SJCRH30 (cell line): ENCODE measurements around the gene IDH2. TPM values are rescaled to one million over a fixed set of nuclear protein-coding genes. Genes with fewer than 3 reads are reported as not detected.
"Not testable (repeated sequence)": the region's sequence is repeated elsewhere in the genome, so short reads cannot be mapped to it uniquely, and the experiment has no call there.

ENCODE experiments used
- DNase-seq, 2 experiments: peaks; one replicate each; pipeline ENCODE4 v3.0.0-alpha.2; 2015 to 2020
- H3K27ac ChIP-seq: fragments of 250-450 bp; sonication (Bioruptor Pico); 2 replicates; pipeline ENCODE4 v1.5.1; 2020; ENCODE audit warnings: mild to moderate bottlenecking, moderate library complexity
- H3K27me3 ChIP-seq: fragments of 250-450 bp; sonication (Bioruptor Pico); 2 replicates; pipeline ENCODE4 v1.5.1; 2020; ENCODE audit warnings: mild to moderate bottlenecking, moderate library complexity
- H3K36me3 ChIP-seq: fragments of 250-450 bp; sonication (Bioruptor Pico); 2 replicates; pipeline ENCODE4 v1.5.1; 2020; ENCODE audit warnings: mild to moderate bottlenecking, moderate library complexity
- H3K4me1 ChIP-seq: fragments of 250-450 bp; sonication (Bioruptor Pico); 2 replicates; pipeline ENCODE4 v1.5.1; 2020; ENCODE audit warnings: mild to moderate bottlenecking, moderate library complexity
- H3K4me3 ChIP-seq: fragments of 250-450 bp; sonication (Bioruptor Pico); 2 replicates; pipeline ENCODE4 v1.5.1; 2020; ENCODE audit warnings: mild to moderate bottlenecking, moderate library complexity
- H3K9me3 ChIP-seq: fragments of 250-450 bp; sonication (Bioruptor Pico); replicated peaks from 2 replicates; pipeline ENCODE4 v1.5.1; 2020; ENCODE audit warnings: mild to moderate bottlenecking, moderate library complexity
- total RNA-seq: library from RNA; depleted of rRNA; stranded (reverse); fragments of >200 nt; shearing (Covaris generic); gene quantifications from 2 replicates; pipeline ENCODE4 v1.2.3, GENCODE V29; 2014

IDH2 gene
- total RNA-seq, 1 experiment from 2014 or later, result 96.9 TPM

GRCh38 chr15:90130291-90130690, 28.0 kb upstream of the IDH2 start:
- H3K27me3 ChIP-seq, result peaks cover 4% of the 10 kb centered on the region; the same call in 1 of the 2 replicates
- DNase-seq, result no peak
- H3K4me3 ChIP-seq, result no peak overlapping the region
- no peaks in the 10 kb centered on the region for H3K9me3 ChIP-seq
- no peak overlapping the region for H3K27ac ChIP-seq
- H3K36me3 ChIP-seq, result no peaks in the 10 kb centered on the region
- no peaks in the 10 kb centered on the region for H3K4me1 ChIP-seq

GRCh38 chr15:90126596-90127435, 24.5 kb upstream of the IDH2 start:
- DNase-seq, result no peak
- Histone ChIP-seq H3K4me3 (no peak overlapping the region), H3K4me1 (no peaks in the 10 kb centered on the region)

GRCh38 chr15:90126022-90126421, 23.8 kb upstream of the IDH2 start:
- Histone ChIP-seq H3K4me3 (no peak overlapping the region), H3K27me3 (peaks cover 4% of the 10 kb centered on the region; the same call in 1 of the 2 replicates), H3K4me1 (no peaks in the 10 kb centered on the region), H3K9me3 (no peaks in the 10 kb centered on the region), H3K36me3 (no peaks in the 10 kb centered on the region), H3K27ac (no peak overlapping the region)
- no peak for DNase-seq

More at GRCh38 chr15:90126596-90127435, 24.5 kb upstream of the IDH2 start:
- H3K27me3 ChIP-seq, result peaks cover 4% of the 10 kb centered on the region; the same call in 1 of the 2 replicates
- H3K9me3 ChIP-seq, result no peaks in the 10 kb centered on the region
- H3K27ac ChIP-seq, result no peak overlapping the region
- H3K36me3 ChIP-seq, result no peaks in the 10 kb centered on the region

GRCh38 chr15:90124507-90124906, 22.2 kb upstream of the IDH2 start:
- H3K27me3 ChIP-seq, result peaks cover 9% of the 10 kb centered on the region; the same call in 1 of the 2 replicates
- H3K9me3 ChIP-seq, result no peaks in the 10 kb centered on the region
- no peaks in the 10 kb centered on the region for H3K36me3 ChIP-seq
- H3K4me1 ChIP-seq, result no peaks in the 10 kb centered on the region
- no peak for DNase-seq
- no peak overlapping the region for H3K27ac ChIP-seq
- H3K4me3 ChIP-seq, result no peak overlapping the region

GRCh38 chr15:90121086-90121485, 18.8 kb upstream of the IDH2 start:
- Histone ChIP-seq H3K27me3 (peaks cover 6% of the 10 kb centered on the region; the same call in 1 of the 2 replicates), H3K4me1 (no peaks in the 10 kb centered on the region), H3K4me3 (no peak overlapping the region), H3K27ac (no peak overlapping the region), H3K36me3 (no peaks in the 10 kb centered on the region), H3K9me3 (no peaks in the 10 kb centered on the region)
- DNase-seq, result no peak

GRCh38 chr15:90119367-90119766, 17.1 kb upstream of the IDH2 start:
- no peak overlapping the region for H3K4me3 ChIP-seq
- 0 out of 2 replicates have a peak, but pooled peaks cover 2% of the 10 kb centered on the region for H3K9me3 ChIP-seq
- H3K27me3 ChIP-seq, result peaks cover 6% of the 10 kb centered on the region; the same call in 1 of the 2 replicates
- DNase-seq, result no peak
- no peaks in the 10 kb centered on the region for H3K36me3 ChIP-seq
- no peak overlapping the region for H3K27ac ChIP-seq
- no peaks in the 10 kb centered on the region for H3K4me1 ChIP-seq

- Histone ChIP-seq H3K4me3 (no peak overlapping the region), H3K4me1 (no peaks in the 10 kb centered on the region), H3K27me3 (peaks cover 3% of the 10 kb centered on the region; the same call in 1 of the 2 replicates), H3K9me3 (0 out of 2 replicates have a peak, but pooled peaks cover 2% of the 10 kb centered on the region), H3K36me3 (no peaks in the 10 kb centered on the region), H3K27ac (no peak overlapping the region)
- no peak for DNase-seq
Observed at GRCh38 chr15:90115783-90116182, 13.5 kb upstream of the IDH2 start.

- no peak for DNase-seq
- Histone ChIP-seq H3K27me3 (no peaks in the 10 kb centered on the region), H3K36me3 (no peaks in the 10 kb centered on the region), H3K4me1 (no peaks in the 10 kb centered on the region), H3K9me3 (0 out of 2 replicates have a peak, but pooled peaks cover 2% of the 10 kb centered on the region), H3K4me3 (no peak overlapping the region), H3K27ac (no peak overlapping the region)
Observed at GRCh38 chr15:90114451-90114901, 12.2 kb upstream of the IDH2 start.

GRCh38 chr15:90113166-90113565, 10.9 kb upstream of the IDH2 start:
- no peak for DNase-seq
- Histone ChIP-seq H3K27ac (no peak overlapping the region), H3K9me3 (0 out of 2 replicates have a peak, but pooled peaks cover 2% of the 10 kb centered on the region), H3K36me3 (no peaks in the 10 kb centered on the region), H3K27me3 (no peaks in the 10 kb centered on the region), H3K4me1 (no peaks in the 10 kb centered on the region), H3K4me3 (no peak overlapping the region)

GRCh38 chr15:90109163-90109751, 7.0 kb upstream of the IDH2 start:
- not testable (repeated sequence) for H3K27me3 ChIP-seq, H3K4me3 ChIP-seq, DNase-seq, H3K36me3 ChIP-seq, H3K4me1 ChIP-seq, H3K9me3 ChIP-seq, H3K27ac ChIP-seq

- not testable (repeated sequence) for H3K36me3 ChIP-seq, H3K4me1 ChIP-seq, H3K27ac ChIP-seq, H3K4me3 ChIP-seq, H3K9me3 ChIP-seq, DNase-seq, H3K27me3 ChIP-seq
Observed at GRCh38 chr15:90108038-90108437, 5.8 kb upstream of the IDH2 start.

GRCh38 chr15:90106522-90107117, 4.4 kb upstream of the IDH2 start:
- Histone ChIP-seq H3K27ac (no peak overlapping the region), H3K36me3 (no peaks in the 10 kb centered on the region), H3K4me3 (no peak overlapping the region), H3K27me3 (no peaks in the 10 kb centered on the region), H3K4me1 (peaks cover 8% of the 10 kb centered on the region), H3K9me3 (no peaks in the 10 kb centered on the region)
- DNase-seq, result peak; percentile 43 to 59

GRCh38 chr15:90105521-90105920, 3.3 kb upstream of the IDH2 start:
- Histone ChIP-seq H3K27ac (no peak overlapping the region), H3K9me3 (no peaks in the 10 kb centered on the region), H3K27me3 (no peaks in the 10 kb centered on the region), H3K36me3 (no peaks in the 10 kb centered on the region), H3K4me1 (peaks cover 11% of the 10 kb centered on the region), H3K4me3 (no peak overlapping the region)
- peak in 1 of 2 experiments; percentile 18 for DNase-seq

GRCh38 chr15:90104551-90104950, 2.3 kb upstream of the IDH2 start:
- Histone ChIP-seq H3K4me1 (peaks cover 11% of the 10 kb centered on the region), H3K27me3 (no peaks in the 10 kb centered on the region), H3K9me3 (no peaks in the 10 kb centered on the region), H3K4me3 (no peak overlapping the region), H3K27ac (no peak overlapping the region), H3K36me3 (no peaks in the 10 kb centered on the region)
- no peak for DNase-seq
